ENCODE measurements around the gene MFAP4.
A peak's percentile ranks its signal among the peaks of the same experiment; 100 is the strongest.
"Not testable (repeated sequence)": the region's sequence is repeated elsewhere in the genome, so short reads cannot be mapped to it uniquely, and the experiment has no call there.

The MFAP4 gene

DNA sequence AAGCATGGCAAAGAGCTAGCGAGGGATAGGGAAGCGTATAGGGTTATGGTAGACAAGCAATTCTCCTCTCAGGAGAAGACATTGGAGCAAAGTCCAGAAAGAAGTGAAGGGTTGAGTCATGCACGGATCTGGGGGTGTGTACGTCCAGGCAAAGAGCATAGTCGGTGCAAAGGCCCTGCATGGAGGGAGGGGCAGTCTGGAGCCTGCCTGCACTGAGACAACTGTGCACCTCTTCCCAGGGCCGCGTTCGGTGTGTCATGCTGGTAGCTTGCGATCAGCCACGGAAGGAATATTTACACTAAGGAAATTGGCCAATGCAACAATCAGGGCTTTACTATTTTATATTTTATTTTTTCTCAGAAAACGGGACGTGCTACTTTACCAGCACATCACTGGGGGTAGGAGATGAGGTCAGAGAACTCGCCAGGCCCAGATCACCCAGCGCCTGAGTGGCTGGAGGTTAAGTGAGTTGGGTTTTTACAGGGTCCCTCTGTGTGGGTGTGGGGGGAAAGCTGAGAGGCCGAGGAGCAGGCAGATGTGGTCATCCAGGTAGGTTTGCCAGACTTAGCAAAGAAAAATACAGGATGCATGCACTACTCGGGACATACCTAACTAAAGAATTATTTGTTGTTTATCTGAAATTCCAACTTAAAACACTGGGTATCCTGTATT lies 17.7 kb downstream of the MFAP4 start:
- DNase-seq = no peak

- DNase-seq = no peak
Observed at GRCh38 chr17:19368229-19368628, 18.8 kb downstream of the MFAP4 start.

DNA sequence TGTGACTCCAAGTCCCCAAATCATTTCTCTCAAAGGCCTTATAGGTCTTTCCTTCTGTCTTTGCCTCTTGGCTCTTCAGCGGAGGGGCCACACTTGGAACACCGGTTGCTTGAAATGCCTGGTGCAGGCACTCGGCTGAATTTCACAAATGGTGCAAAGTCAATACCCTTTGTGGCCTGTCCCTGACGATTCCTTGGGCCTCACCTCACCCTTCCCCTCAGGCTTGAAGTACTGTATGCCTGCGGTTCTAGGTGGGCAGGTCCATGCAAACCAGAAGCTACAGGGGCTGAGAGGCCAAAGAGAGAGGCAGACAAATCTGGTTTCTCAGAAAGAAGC lies 20.4 kb downstream of the MFAP4 start:
- no peak for DNase-seq

GRCh38 chr17:19365833-19366636 lies 21.0 kb downstream of the MFAP4 start:
- DNase-seq = no peak

- no peak for DNase-seq
Observed at GRCh38 chr17:19365499-19365817, 21.5 kb downstream of the MFAP4 start.

GRCh38 chr17:19364699-19365498 lies 22.1 kb downstream of the MFAP4 start:
- no peak for DNase-seq

DNA sequence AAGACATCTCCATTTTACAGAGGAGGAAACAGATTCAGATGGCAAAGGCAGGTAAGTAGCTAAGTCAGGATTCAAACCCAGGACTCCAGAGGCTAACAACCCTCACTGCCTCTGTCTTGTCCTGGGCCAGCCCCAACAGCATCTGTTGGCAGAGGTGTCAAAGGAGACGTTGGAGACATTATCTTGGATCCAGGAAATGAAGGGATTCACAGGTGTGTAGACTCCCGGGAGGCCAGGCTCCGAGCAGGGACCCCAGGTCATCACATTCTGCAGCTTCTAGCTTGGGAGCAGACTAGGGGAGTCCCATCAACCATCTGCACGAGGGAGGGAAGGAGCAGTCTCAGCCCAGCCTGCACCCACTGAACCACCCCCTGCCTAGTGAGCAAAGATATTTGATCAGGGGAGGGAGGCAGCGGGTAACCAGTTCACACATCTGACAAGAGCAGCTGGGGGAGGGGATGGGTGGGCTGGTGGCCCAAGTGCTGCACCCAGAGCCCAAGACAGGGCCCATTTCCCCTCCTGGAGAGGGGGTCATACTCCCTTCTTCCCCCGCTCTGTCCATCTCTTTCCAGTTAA lies 23.4 kb downstream of the MFAP4 start:
- DNase-seq = no peak

- DNase-seq = no peak
Observed at GRCh38 chr17:19363114-19363438, 23.9 kb downstream of the MFAP4 start.

DNA sequence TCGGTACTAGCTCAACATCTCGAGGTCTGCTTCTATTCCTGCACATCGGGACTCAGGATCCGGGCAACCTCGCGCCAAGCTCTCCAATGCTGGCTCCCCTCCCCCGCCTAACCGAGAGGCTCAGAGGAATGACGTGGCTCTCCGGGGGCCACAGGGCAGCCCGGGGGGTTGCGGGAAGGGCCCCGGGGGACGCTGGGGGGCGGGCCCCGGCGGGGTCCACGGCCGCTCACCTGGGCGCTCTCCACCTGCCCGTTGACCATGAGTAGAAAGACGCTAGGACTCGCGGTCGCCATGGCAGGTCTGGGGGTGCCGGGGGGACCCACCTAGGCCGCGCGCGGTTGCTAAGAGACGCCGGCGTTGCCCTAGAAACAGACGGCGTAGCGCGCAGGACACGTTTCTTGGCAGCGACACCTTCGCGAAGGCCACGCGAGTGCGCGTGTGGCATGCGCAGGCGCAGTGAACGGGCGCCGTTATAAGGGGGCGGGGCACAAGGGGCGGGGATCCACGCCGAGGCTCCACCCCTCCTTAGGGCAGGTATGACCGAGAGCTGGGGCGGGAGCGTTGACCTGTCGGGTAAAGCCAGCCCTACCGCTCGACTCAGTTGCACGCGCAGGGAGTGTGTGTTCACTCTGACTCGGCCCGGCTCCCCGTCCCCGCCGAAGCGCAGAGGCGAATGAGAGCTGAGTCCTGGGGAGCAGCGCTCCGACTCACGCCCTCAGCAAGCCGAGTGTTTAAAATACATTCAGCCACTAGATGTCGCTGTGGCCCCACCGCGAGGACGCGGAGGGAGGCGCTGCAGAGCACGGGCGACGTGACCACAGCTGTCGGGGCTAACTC lies 24.5 kb downstream of the MFAP4 start, which contains the start of gene B9D1:
TSS of gene B9D1 (minus strand) at position 447 of the 837 bp plus-strand sequence. CDS start at position 293, 154 bp downstream.
- peak; percentile 92 for DNase-seq

DNA sequence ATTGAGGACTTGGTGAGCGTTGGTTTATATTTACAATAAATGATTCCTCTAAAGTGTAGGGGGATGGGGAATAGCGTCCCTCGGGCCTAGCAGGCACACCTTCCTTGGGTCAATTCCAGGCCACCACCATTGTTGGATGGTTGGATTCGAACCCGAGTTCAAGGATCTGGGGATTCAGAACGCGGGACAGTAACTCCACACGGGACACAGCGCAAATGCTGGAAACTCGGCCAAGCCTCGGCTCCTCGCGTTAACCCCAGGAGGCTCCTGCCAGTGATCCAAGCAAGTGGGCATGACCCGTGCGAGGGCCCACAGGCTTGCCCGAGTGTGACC lies 25.1 kb downstream of the MFAP4 start:
- DNase-seq = no peak

- no peak for DNase-seq
Observed at GRCh38 chr17:19361326-19361725, 25.7 kb downstream of the MFAP4 start.

DNA sequence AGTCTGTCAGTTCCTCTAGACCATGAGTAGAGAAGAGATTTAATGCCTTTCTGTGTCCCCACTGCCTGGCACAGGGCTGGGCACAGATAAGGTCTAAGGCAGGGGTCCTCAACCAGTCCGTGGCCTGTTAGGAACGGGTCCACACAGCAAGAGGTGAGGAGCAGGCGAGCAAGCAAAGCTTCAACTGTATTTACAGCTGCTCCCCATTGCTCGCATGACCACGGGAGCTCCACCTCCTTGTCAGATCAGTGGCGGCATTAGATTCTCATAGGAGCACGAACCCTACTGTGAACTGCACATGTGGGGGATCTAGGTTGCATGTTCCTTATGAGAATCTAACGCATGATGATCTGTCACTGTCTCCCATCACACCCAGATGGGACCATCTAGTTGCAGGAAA lies 26.2 kb downstream of the MFAP4 start:
- no peak for DNase-seq

GRCh38 chr17:19359856-19360255 lies 27.1 kb downstream of the MFAP4 start:
- no peak for DNase-seq

GRCh38 chr17:19359151-19359550 lies 27.8 kb downstream of the MFAP4 start:
- no peak for DNase-seq

- no peak for DNase-seq
Observed at GRCh38 chr17:19357761-19358160, 29.2 kb downstream of the MFAP4 start.

- DNase-seq = no peak
Observed at GRCh38 chr17:19357351-19357750, 29.6 kb downstream of the MFAP4 start.

DNA sequence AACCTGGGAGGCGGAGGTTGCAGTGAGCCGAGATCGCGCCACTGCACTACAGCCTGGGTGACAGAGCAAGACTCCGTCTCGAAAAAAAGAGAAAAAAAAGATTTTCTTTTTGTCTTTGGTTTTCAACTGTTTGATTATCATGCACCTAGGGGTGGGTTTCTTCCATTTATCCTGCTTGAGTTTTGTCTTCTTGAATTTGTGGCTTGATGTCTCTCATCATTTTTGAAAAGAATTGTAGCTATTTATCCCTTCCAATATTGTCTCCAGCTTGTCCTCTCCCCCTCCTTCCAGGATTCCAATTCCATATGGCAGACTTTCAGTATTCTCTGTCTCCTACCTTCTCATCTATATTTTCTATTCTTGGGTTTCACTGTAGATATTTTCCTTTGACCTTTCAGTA lies 32.2 kb downstream of the MFAP4 start:
- DNase-seq = no peak

GRCh38 chr17:19353401-19353800 lies 33.6 kb downstream of the MFAP4 start:
- DNase-seq = not testable (repeated sequence)

DNA sequence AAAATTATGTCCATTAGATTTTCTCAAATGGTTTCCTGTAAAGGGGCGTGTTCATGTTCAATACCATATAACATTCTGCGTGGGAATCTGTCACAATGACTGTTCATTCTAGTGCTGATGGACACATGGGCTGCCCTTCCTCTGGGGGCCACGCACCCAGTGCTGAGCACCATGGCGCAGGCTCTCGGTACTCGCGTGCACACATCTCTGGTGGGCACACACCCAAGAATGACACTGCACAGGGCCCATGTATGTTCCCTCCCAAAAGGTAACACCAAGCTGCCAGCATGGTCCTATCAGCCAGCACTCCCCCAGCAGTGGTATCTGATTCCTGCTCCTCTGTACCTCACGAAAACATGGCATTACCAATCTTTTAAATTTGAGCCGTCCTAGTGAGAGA lies 38.2 kb downstream of the MFAP4 start:
- no peak for DNase-seq

GRCh38 chr17:19348081-19348650 lies 38.8 kb downstream of the MFAP4 start:
- DNase-seq = no peak

DNA sequence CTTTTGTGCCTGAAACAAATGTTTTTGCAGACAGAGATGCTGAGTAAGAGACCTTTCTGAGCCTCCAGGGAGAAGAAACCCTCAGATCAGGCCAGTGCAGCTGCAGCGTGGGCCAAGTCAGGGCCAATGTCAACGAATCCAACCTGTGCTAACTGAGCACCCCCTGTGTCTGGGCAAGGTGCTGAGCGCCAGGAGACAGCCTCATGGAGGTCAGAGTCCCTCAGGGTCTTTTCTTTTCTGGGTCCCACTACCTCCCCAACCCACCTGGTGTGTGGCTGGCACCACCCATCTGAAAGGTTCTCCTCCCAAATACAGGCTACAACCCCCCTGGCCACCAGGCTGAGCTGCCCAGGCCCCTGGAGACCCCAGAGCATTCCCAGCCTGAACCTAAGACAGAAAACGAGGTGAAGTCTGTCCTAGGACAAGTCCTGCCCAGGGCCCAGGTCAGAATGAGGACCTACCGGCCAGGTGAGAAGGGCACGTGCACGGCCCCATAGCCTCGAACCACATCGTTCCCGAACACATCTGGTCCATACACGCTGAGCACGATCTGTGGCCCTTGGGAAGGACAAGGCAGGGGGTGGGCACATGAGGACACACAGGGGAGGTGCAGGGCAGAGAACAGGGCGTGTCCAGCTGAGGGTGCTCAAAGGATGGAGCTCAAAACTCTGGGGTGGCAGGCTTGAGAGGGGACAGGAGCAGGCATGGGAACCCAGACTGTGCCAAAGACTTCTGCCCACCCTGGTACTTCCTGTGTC lies 39.5 kb downstream of the MFAP4 start:
- DNase-seq = no peak

Measured in CD4-positive, alpha-beta T cell treated with Interleukin-4 for 4 hours (primary cell).